GM23338 (cell line): Measurements from ENCODE around the gene USP15. TPM values are rescaled to one million over a fixed set of nuclear protein-coding genes. Genes with fewer than 3 reads are reported as not detected.

Experiments used
- ATAC-seq: fragments of 200-7000 bp; cut with Tn5 transposase; 3 replicates; pipeline ENCODE4 v1.9.1; 2020
- DNase-seq: peaks from one replicate; pipeline ENCODE4 v3.0.0-alpha.2; 2015; ENCODE audit warnings: low spot score
- H2AFZ ChIP-seq: fragments of 200-600 bp; sonication (generic); 2 replicates; pipeline ENCODE4 v1.8.0; 2016; ENCODE audit warnings: antibody characterized with exemption, mild to moderate bottlenecking, moderate library complexity
- H3F3A ChIP-seq: fragments of 200-600 bp; sonication (generic); replicated peaks from 2 replicates; pipeline ENCODE4 v1.8.0; 2017; ENCODE audit warnings: antibody characterized with exemption, mixed run types, low read depth
- H3K27ac ChIP-seq: fragments of 200-600 bp; sonication (generic); 2 replicates; pipeline ENCODE4 v1.6.1; 2016; ENCODE audit warnings: low read depth
- H3K27me3 ChIP-seq: fragments of 200-600 bp; sonication (generic); 2 replicates; pipeline ENCODE4 v1.8.0; 2016; ENCODE audit warnings: mild to moderate bottlenecking, mixed run types, moderate library complexity; ENCODE audit not compliant: insufficient read depth
- H3K36me3 ChIP-seq: fragments of 200-600 bp; sonication (generic); 2 replicates; pipeline ENCODE4 v1.8.0; 2016; ENCODE audit warnings: mild to moderate bottlenecking; ENCODE audit not compliant: insufficient read depth
- H3K4me1 ChIP-seq: fragments of 200-600 bp; sonication (generic); 2 replicates; pipeline ENCODE4 v1.8.0; 2016; ENCODE audit warnings: mild to moderate bottlenecking, moderate library complexity; ENCODE audit not compliant: insufficient read depth
- H3K4me2 ChIP-seq: fragments of 200-600 bp; sonication (generic); 2 replicates; pipeline ENCODE4 v1.7.1; 2017; ENCODE audit warnings: mixed run types
- H3K4me3 ChIP-seq: fragments of 200-600 bp; sonication (generic); 2 replicates; pipeline ENCODE4 v1.6.1; 2016; ENCODE audit warnings: mixed run types
- H3K79me2 ChIP-seq: fragments of 200-600 bp; sonication (generic); replicated peaks from 2 replicates; pipeline ENCODE4 v1.8.0; 2017; ENCODE audit warnings: mild to moderate bottlenecking; ENCODE audit not compliant: insufficient read depth
- H3K9me2 ChIP-seq: fragments of 200-600 bp; sonication (generic); 2 replicates; pipeline ENCODE4 v1.8.0; 2017; ENCODE audit not compliant: insufficient read depth
- H4K20me1 ChIP-seq: fragments of 200-600 bp; sonication (generic); replicated peaks from 2 replicates; pipeline ENCODE4 v1.8.0; 2017; ENCODE audit warnings: mild to moderate bottlenecking; ENCODE audit not compliant: insufficient read depth
- H3K27ac Mint-ChIP-seq: 2 replicates; pipeline ENCODE4 v1.8.0; 2020; ENCODE audit warnings: inconsistent platforms, mild to moderate bottlenecking, moderate library complexity, mixed read lengths
- H3K27me3 Mint-ChIP-seq: 3 replicates; pipeline ENCODE4 v1.8.0; 2022; ENCODE audit warnings: low read depth, mild to moderate bottlenecking, moderate library complexity, mixed read lengths, inconsistent platforms; ENCODE audit not compliant: insufficient read depth, poor library complexity
- H3K36me3 Mint-ChIP-seq: 3 replicates; pipeline ENCODE4 v1.8.0; 2021; ENCODE audit warnings: low read depth, mild to moderate bottlenecking, inconsistent platforms, moderate library complexity, mixed read lengths
- H3K4me1 Mint-ChIP-seq: 3 replicates; pipeline ENCODE4 v1.8.0; 2020; ENCODE audit warnings: mild to moderate bottlenecking, inconsistent platforms, mixed read lengths
- H3K4me3 Mint-ChIP-seq: 3 replicates; pipeline ENCODE4 v1.8.0; 2021; ENCODE audit warnings: moderate library complexity, mild to moderate bottlenecking, inconsistent platforms, mixed read lengths
- H3K9me3 Mint-ChIP-seq: 3 replicates; pipeline ENCODE4 v1.8.0; 2020; ENCODE audit warnings: moderate library complexity, mild to moderate bottlenecking, inconsistent platforms, mixed read lengths
- CREB1 ChIP-seq: fragments of 250-450 bp; sonication (Bioruptor Pico); IDR thresholded peaks from 2 replicates; pipeline ENCODE4 v1.5.0; 2020; ENCODE audit warnings: low read depth, mild to moderate bottlenecking, moderate library complexity
- CTCF ChIP-seq, 2 experiments: fragments of 200-600 bp in 1 of 2; sonication (generic) in 1 of 2; conservative IDR thresholded peaks; 2 replicates each; pipeline versions ENCODE4 v1.5.1 to v1.6.1; 2016 to 2017; ENCODE audit warnings: antibody characterized with exemption in 2 of 2, low read depth in 2 of 2, mild to moderate bottlenecking in 2 of 2, moderate library complexity in 1 of 2
- EZH2 ChIP-seq: fragments of 200-600 bp; sonication (generic); IDR thresholded peaks from one replicate; pipeline ENCODE4 v1.8.0; 2017; ENCODE audit warnings: antibody characterized with exemption, mild to moderate bottlenecking, low read depth; ENCODE audit not compliant: unreplicated experiment
- EZH2phosphoT487 ChIP-seq: fragments of 200-600 bp; sonication (generic); IDR thresholded peaks from one replicate; pipeline ENCODE4 v1.8.1; 2018; ENCODE audit warnings: antibody characterized with exemption; ENCODE audit not compliant: unreplicated experiment
- JUNB ChIP-seq: IDR thresholded peaks from one replicate; pipeline ENCODE4 v1.6.1; 2016; ENCODE audit warnings: antibody characterized with exemption; ENCODE audit not compliant: unreplicated experiment
- NANOG ChIP-seq: IDR thresholded peaks from 2 replicates; pipeline ENCODE4 v1.6.1; 2016; ENCODE audit warnings: antibody characterized with exemption, borderline replicate concordance
- POLR2AphosphoS5 ChIP-seq: IDR thresholded peaks from 2 replicates; pipeline ENCODE4 v1.6.1; 2016; ENCODE audit warnings: antibody characterized with exemption, low read depth
- REST ChIP-seq: IDR thresholded peaks from one replicate; pipeline ENCODE4 v1.6.1; 2018; ENCODE audit warnings: antibody characterized with exemption; ENCODE audit not compliant: unreplicated experiment
- ZNF114 ChIP-seq: fragments of 250-450 bp; sonication (Bioruptor Pico); IDR thresholded peaks from 2 replicates; pipeline ENCODE4 v1.5.0; 2020; ENCODE audit warnings: mild to moderate bottlenecking, moderate library complexity
- ZNF462 ChIP-seq: fragments of 250-450 bp; sonication (Bioruptor Pico); IDR thresholded peaks from 2 replicates; pipeline ENCODE4 v1.5.0; 2020; ENCODE audit warnings: mild to moderate bottlenecking, moderate library complexity
- polyA plus RNA-seq: library from polyadenylated mRNA; unstranded; fragments of >200 nt; fragmentation: Nextera tagmentation; extraction: Ambion mirVana; gene quantifications from 2 replicates; pipeline ENCODE4 v1.2.1, GENCODE V29; 2016
- total RNA-seq: library from RNA; depleted of rRNA; stranded (reverse); fragments of >200 nt; shearing (Covaris generic); gene quantifications from 2 replicates; pipeline ENCODE4 v1.2.3, GENCODE V29; 2014
- TF ChIP-seq, protein P1 (sequence below): IDR thresholded peaks from 2 replicates; pipeline ENCODE4 v1.6.1; 2016; ENCODE audit warnings: antibody characterized with exemption

Gene USP15
- total and polyA plus RNA-seq, 2 experiments from 2014 or later, result 29.5 to 60.3 TPM

GRCh38 chr12:62351326-62351725 is 91.1 kb downstream of the USP15 start:
- no peak for DNase-seq
- no peaks in the 10 kb centered on the region for H3K79me2 ChIP-seq
- no peaks in the 10 kb centered on the region for H3K4me1 ChIP-seq
- H3K36me3 ChIP-seq, result no peaks in the 10 kb centered on the region
- Mint-ChIP-seq H3K9me3 (no peaks in the 10 kb centered on the region), H3K27ac (no peak overlapping the region), H3K27me3 (no peaks in the 10 kb centered on the region), H3K4me1 (peaks cover 5% of the 10 kb centered on the region; the same call in 2 of the 3 replicates), H3K4me3 (no peak overlapping the region), H3K36me3 (no peaks in the 10 kb centered on the region)
- H3F3A ChIP-seq, result no peaks in the 10 kb centered on the region
- no peak overlapping the region for H3K4me3 ChIP-seq
- H3K9me2 ChIP-seq, result no peaks in the 10 kb centered on the region
- no peak overlapping the region for H3K27ac ChIP-seq
- no peak for ATAC-seq
- no peak overlapping the region for H3K4me2 ChIP-seq
- no peaks in the 10 kb centered on the region for H4K20me1 ChIP-seq
- TF ChIP-seq CREB1 (CRISPR knock-in tag) (no peak), REST (no peak), JUNB (no peak), POLR2AphosphoS5 (no peak), ZNF114 (CRISPR knock-in tag) (no peak), ZNF462 (CRISPR knock-in tag) (no peak), NANOG (no peak), EZH2 (no peak), CTCF (conservative IDR thresholded peaks at IDR 0.05; ENCODE audit: low read depth in 2 of 2) (no peak), EZH2phosphoT487 (no peak)
- TF ChIP-seq, protein P1, sequence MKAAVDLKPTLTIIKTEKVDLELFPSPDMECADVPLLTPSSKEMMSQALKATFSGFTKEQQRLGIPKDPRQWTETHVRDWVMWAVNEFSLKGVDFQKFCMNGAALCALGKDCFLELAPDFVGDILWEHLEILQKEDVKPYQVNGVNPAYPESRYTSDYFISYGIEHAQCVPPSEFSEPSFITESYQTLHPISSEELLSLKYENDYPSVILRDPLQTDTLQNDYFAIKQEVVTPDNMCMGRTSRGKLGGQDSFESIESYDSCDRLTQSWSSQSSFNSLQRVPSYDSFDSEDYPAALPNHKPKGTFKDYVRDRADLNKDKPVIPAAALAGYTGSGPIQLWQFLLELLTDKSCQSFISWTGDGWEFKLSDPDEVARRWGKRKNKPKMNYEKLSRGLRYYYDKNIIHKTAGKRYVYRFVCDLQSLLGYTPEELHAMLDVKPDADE, result no peak
- H3K27me3 ChIP-seq, result no peaks in the 10 kb centered on the region
- H2AFZ ChIP-seq, result no peak overlapping the region
